ENCODE results near the gene CHMP6.
"Not testable (repeated sequence)": the region's sequence is repeated elsewhere in the genome, so short reads cannot be mapped to it uniquely, and the experiment has no call there.

Gene CHMP6

DNA sequence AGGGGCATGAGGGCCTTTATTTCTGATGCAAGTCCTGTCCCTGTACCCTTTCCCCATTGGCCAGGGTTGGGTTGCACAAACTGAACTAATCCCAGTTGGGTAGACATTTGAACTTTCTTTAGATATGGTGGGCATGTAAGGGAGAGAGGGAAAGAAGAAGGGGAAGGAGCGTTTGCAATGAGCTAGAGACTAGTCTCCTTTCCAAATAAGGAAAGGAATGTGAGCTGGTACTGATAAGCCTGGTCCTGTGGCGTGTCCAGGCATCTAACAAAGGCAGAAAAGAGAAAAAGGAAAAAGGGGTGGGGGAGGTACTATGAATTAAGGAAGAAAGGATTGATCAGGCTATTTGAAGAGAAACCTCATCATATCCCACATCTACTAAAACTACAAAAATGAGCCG is 20.3 kb downstream of the CHMP6 start:
- DNase-seq (ENCODE audit: low spot score), result no peak

DNA sequence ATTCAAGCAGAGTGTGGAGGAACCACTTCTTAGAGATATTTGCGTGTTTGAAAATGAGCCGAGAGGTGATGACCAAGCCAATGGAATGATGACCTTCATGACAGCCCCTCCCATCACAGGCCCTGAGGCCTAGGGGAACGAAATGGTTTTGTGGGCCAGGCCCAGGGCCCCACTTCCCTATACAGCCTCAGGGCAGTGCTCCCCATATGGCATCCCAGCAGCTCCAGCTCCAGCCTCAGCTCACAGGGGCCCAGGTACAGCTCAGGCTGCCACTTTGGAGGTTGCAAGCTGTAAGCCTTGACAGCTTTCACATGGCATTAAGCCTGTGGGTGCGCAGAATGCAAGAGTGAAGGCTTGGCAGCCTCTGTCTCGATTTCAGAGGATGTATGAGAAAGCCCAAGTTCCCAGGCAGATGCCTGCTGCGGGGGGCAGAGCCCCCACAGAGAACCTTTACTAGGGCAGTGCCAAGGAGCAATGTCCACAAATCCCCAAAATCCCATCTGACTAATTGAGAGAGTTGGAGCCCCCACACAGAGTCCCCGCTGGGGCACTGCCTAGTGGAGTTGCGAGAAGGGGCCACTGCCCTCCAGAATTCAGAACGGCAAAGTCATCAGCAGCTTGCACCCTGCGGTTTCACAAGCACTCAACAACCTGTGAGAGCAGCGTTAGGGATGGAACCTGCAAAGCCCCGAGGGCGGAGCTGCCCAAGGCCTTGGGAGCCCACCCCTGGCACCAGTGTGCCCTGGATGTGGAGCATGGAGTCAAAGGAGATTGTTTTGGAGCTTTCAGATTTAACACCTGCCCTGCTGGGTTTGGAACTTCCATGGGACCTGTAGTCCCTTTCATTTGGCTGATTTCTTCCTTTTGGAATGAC is 21.2 kb downstream of the CHMP6 start:
- no peak for DNase-seq (ENCODE audit: low spot score)

DNA sequence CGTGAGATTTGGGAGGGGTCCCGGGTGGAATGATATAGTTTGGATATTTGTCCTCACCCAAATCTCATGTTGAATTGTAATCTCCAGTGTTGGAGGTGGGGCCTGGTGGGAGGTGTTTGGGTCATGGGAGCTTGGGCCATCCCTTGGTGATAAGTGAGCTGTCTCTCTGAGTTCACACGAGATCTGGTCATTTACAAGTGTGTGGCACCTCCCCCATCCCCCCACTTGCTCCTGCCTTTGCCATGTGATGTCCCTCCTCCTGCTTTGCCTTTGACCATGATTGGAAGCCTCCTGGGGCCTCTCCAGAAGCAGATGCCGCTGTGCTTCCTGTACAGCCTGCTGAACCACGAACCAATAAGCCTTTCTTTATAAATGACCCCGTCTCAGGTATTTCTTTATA is 22.0 kb downstream of the CHMP6 start:
- DNase-seq (ENCODE audit: low spot score), result no peak

DNA sequence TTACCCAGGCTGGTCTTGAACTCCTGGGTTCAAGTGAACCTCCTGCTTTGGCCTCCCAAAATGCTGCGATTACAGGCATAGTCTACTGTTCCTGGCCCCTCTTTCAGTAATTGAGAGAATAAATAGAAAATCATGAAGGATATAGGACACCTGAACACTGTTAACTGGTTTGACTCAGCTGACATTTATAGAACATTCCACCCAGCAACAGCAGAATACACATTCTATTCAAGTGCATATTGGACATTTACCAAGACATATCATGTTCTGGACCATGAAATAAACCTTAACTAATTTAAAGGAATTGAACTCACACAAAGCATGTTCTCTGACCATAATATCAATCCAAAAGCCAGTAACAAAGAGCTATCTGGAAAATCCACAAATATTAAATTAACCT is 23.5 kb downstream of the CHMP6 start:
- DNase-seq (ENCODE audit: low spot score), result no peak

DNA sequence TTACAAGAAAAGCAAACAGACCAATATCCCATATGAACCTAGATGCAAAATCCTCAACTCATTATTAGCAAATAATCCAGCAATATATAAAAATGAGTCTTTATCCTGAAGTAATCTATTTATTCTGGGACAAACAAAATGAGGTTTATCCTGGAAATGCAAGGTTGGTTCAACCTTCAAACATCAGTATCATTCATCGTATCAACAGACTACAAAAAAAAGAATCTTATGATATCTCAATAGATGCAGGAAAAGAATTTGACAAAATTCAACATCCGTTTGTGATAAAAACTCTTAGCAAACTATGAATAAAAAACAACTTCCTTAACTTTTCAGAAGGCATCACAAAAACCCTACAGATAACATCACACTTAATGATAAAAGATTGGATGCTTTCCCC is 24.9 kb downstream of the CHMP6 start:
- DNase-seq (ENCODE audit: low spot score), result no peak

DNA sequence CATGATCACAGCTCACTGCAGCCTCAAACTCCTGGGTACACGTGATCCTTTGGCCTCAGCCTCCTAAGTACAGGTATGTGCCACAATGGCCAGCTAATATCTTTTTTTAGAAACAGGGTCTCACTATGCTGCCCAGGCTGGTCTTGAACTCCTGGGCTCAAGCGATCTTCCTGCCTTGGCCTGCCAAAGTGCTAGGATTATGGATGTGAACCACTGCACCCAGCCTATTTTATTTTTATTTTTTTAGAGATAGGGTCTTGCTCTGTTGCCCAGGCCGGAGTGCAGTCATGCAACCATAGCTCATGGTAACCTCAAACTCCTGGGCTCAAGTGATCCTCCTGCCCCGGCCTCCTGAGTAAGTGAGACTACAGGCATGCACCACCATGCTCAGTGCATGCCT is 25.7 kb downstream of the CHMP6 start:
- DNase-seq (ENCODE audit: low spot score), result not testable (repeated sequence)

DNA sequence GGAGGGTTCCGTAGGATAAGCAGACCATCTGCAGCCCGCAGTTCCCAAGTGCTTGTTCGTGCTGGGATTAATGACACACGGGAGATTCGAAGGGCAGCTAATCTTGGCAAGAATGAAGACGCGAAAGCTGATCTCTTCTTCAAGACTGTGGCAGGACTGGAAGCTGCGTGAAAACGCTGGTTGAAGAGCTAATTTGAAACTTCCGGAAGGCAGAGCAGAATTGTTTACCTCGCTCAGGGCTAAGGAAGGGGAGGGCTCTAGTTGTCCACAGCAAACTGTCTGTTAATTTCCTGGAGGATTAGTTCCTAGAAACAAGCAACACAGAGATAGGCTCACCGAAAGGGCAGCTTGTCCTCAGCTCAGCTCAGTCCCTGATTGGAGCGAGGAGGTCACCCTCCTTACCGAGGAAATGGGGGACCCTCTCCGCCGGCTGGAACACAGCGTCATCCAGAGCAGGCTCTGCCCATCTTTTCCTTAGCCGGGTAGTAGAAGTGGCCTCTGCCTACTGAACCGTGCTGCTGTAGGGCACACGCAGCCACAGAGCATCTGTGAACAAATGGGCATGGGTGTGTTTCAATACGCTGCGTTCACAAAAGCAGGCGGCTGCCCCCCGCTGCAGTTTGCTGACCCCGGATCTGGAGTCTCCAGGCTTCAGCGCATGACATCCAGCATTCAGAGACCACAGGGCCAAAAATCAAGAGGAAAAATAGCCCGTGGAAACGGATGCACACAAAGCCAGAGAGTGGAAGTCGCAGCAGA is 26.6 kb downstream of the CHMP6 start:
- DNase-seq (ENCODE audit: low spot score), result peak; percentile 58

DNA sequence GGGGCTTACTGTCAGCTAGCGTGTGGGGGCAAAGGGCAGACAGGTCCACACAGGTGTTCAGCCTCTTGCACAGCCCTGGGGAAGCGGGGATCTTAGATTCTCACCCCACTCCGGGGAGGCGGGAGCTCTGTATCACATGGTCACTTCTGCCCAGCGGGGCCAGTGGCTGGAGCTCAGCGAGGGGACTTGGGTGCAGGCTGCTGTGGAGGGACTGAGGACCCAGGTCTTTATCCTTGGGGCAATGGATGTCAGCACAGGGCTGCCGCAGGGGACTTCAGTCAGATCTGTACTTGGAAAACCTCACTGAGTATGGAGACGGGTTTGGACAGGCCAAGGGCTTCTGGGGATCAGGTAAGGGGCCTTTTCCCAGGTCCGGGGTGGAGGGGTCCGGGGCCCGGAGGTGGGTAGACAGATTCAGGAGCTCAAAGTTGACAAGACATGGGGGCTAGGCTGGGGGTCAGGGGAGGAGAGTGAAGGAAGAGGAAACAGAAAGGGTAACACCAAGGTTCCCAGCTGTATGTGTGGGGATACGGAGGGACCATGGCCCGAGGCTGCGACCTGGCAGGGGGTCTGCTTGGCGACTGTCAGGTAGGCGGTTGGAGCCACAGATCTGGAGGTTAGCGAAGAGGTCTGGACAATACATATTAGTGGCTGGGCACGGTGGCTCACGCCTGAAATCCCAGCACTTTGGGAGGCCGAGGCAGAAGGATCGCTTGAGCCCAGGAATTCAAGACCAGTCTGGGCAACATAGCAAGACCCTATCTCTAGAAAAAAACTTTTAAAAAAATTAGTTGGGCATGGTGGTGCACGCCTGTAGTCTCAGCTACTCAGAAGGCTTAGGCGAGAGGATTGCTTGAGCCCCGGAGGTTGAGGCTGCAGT is 28.2 kb downstream of the CHMP6 start:
- DNase-seq (ENCODE audit: low spot score), result no peak

DNA sequence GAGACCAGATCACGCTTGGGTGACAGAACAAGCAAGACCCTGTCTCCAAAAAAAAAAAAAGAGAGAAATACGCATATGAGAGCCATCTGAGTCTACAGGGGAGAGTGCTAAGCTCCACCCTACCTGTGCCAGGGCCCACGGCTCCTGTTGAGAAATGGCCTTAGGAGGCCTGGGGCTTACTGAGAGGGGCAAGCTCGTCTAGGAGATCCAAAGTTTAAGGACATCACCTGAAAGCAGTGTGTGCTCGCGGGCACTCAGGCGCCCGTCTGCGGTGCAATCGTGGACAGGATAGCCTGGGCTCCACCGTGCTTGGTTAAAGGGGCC is 28.8 kb downstream of the CHMP6 start:
- DNase-seq (ENCODE audit: low spot score), result no peak

DNA sequence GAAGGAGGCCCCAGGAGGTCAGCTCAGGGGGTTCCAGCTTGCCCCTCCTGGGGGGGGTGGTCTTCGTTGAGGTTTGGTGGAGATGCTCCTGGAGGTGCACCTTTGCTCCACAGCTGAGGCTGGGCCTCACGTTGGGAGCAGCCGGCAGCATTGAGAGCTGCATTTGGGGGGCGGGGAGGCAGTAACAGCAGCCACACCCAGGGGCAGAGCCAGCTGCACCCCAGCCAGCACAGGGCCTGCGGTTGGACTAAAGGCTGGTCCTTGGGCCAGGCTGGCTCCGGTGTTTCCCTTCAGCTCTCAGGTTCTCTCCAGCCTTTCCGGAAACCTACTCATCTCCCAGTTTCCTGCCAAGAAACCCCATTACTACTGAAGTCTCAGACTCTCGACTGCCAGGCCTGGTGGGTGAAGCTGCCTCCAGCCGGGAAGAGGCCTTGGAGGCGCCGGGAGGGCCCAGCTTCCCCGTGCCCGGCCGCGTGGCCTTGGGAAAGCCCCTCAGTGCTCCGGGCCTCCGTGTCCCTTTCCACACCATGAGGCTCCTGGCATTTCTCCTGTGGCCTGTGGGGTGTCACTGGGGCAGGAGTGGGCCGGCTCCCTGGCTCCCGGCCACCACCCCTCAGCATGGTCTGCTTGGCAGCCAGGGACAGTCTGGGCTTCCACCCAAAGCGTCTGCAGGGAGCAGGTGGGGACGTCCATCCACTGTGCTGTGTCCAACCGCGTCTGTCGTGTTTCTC is 29.3 kb downstream of the CHMP6 start:
- no peak for DNase-seq (ENCODE audit: low spot score)

DNA sequence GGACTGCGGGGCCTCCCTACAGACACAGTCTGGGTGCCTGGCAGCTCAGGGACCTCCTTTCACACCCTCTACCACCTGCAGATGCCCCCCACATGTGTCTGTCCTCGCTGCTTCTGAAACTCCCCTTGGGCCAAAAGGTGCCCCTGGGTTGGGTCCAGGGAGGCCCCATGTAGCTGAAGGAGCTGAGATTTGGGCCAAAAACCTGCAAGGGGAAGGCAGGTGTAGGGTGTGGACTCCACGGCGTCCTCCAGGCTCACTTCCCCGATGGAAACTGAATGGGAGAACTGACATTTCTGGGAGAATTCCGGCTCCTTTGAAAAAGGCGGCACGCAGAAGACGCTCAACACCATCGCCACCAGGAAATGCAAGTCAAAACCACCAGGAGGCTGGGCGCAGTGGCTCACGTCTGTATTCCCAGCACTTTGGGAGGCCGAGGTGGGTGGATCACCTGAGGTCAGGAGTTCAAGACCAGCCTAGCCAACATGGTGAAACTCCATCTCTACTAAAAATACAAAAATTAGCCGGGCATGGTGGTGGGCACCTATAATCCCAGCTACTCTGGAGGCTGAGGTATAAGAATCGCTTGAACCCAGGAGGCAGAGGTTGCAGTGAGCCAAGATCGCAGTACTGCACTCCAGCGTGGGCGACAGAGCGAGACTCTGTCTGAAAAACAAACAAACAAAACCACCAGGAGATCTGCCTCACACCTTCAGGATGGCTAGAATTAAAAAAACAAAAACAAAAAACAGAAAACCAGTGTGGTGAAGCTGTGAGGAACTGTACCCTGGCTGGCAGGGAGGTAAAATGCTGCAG is 30.1 kb downstream of the CHMP6 start:
- no peak for DNase-seq (ENCODE audit: low spot score)

DNA sequence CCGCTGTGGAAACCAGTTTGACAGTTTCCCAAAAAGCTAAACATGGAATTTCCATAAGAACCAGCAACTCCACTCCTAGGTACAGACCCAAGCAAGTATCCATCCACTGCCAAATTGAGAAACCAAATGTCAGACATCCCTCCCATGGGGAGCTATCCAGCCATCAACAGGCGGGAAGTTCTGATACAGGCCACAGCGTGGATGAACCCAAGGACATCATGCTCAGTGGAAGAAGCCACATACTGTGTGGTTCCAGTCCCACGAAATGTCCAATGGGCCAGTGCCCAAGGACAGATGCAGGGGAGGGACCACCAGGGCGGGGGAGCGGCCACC is 30.7 kb downstream of the CHMP6 start:
- DNase-seq (ENCODE audit: low spot score), result no peak

DNA sequence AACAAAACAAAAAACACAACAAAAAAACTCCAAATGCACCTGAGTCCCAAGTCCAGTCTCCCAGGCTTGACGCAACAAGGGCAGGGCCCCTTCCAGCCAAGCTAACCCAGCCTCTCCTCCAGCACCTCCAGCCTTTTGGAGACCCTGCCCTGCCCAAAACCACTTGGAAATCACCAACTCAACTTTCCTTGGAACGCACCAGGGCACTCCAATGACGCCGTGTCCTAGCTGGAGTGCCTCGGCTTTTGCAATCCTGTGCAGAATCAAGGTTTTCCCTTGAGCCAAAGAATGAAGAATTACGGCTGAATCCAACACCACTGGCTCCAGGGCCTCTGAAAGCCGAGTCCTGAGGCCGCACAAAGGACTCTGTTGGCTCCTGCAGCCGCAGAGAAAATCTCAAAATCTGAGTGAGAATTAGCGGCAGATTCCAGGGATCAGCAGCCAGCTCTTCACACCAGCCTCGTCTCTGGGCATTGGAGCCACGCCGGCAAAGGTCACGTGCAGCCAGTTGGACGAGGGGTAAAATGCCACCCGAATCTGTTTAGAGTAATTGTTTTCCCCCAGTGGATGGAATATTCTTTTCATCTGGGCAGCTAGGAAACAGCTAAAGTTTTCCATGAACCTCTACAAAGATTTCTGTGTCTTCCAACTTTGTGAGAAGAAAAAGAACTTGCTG is 33.6 kb downstream of the CHMP6 start:
- DNase-seq (ENCODE audit: low spot score), result peak; percentile 75

DNA sequence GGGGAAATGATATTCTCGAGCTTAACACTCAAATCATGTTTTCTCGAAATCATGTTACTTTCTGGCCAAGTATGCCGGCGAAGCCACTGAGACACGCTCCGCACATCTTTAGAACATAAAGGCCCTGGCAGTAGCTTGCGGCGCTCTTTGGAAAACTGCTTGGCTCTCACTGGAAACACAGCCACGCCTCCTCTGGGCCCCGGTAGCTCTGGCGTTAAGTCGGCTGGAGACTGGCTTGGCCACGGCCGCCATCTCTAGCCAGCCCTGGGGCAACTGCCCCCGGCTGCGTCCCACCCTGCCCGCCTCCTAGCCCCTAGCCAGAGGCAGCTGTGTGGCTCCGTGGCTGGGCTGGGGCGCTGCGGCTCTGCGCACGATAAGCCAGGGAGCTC is 34.1 kb downstream of the CHMP6 start:
- no peak for DNase-seq (ENCODE audit: low spot score)

DNA sequence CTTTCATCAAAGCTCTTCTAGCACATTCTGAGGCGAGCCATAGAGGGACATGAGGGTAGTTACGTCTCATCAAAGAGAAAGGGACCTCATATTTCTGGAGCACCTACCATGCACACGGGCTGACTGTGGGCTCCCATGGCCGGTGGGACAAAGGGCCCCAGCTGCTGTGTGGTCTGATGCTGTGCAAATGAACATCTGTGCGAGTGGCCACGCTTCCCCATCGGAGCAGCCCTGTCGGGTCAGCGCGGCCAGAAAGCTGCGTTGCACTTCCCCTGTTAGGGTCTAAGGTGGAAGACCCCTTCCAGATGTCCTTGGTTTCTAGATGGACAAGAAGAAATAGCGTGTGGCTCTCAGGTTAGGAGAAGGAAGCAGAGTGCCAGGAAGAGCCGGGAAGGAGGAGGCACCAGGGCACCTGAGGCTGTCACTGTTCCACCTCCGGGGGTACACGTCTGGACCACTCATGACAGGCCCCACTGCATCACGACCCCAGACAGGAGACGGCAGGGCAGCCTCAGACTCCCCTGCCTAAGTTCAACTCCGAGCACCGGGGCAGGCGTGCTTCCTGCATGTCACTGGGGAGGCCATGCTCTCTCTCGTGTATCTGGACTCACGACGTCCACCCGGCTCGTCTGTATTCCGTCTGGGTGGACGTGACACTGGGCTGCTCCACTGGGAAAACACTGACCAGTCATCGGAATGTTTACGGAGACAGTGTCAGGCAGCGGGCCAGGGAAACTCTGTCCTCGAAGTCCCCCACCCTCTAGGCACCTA is 34.8 kb downstream of the CHMP6 start:
- no peak for DNase-seq (ENCODE audit: low spot score)

DNA sequence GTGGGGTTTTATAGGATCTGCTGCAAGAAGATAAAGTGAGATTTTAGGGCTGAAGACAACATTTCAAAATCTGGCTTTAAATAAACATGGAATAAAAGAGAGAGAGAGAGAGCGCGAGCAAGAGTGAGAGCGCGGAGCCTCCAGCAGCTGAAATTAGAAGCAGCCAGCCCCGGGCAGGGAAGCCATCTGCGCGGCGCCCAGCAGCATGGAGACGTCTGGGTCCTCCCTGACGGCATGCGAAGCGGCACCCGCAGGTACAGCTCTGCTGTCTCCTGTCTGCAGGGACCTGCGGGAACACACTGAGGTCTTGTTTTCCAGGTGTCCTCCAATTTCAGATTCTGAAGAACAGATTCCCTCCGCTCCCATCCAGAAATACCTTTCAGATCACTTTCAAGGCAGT is 35.4 kb downstream of the CHMP6 start:
- no peak for DNase-seq (ENCODE audit: low spot score)

DNA sequence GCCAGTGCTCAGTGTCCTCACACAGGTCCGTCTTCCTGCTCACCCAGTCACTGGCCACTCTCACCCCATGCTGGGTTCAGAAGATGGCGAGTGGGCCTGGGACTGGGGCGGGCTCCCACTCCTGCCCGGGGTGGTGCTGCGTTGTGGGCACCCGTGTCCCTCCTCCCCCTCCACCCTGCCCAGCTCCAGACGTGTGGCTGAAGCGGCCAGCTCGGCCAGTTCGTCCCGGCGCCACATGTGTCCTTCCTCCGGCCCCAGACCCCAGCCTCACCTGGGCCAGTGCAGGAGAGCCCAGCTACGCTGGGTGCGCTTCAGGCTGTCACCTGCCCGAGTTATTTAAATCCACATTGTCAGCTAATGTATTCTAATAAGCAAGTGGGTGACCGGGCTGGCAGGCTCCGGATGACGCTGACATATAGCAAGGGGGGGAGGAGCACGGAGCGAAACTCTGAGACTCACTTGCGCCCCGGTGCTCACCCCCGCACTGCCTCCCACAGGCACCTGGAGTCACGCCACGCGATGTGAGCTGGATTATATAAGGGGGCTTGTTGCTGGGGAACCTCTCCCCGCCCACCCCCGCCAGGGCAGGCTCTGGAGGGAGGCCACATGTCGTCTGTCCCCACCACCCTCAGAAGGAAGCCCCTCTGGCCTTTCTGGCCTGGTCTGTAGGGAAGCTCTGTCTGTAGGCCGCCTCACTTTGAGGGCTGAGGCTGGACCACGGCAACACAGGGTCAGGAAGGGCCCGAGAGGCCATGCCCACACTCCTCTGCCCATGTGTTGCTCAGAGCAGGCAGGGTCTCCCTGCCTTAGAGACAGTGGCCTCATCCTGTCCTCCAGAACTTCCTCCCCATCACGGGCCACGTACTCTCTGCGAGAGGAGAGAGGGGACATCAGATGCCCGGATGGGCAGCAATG is 36.2 kb downstream of the CHMP6 start:
- no peak for DNase-seq (ENCODE audit: low spot score)

DNA sequence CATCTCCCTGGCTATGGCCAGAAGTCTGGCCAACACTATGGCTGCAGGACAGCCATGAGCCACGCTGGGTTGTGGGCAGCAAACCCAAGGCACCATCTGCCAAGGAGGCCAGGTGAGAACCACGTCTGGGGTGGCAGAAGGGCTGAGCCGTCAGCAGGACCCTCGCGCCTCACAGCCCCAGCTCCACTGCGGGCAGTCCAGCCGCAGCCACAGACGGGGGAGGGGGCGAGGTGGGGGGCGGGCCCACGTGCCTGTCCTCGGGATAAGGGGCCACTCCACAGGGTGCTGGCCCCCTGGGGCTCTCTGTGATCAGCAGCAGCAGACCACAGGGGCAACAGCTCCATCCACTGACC is 36.8 kb downstream of the CHMP6 start:
- DNase-seq (ENCODE audit: low spot score), result no peak

DNA sequence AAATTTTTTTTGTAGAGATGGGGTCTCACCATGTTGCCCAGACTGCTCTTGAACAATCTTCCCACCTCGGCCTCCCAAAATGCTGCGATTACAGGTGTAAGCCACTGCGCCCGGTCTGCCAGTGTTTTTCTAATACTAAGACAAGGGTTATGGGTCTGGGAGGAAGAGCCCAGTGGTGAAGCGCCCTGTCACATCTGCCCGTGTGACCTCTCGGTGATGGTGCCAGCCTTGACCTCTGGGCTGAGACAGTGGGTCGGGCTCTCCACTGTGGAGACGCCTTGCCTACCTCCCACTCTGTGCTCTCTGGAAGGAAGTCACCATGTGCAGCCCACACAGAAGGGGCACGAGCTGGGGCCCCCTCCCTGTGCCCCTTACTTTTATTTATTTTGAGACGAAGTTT is 38.2 kb downstream of the CHMP6 start:
- DNase-seq (ENCODE audit: low spot score), result no peak
